Heart right ventricle (tissue), 16 donors: ENCODE data around the gene RNU7-1. TPM values are rescaled to one million over a fixed set of nuclear protein-coding genes. Genes with fewer than 3 reads are reported as not detected.

Experiments
- ATAC-seq, 8 donors: fragments of 200-7000 bp; cut with Tn5 transposase; one replicate each; pipeline ENCODE4 v1.9.1; 2020; ENCODE audit warnings: mild to moderate bottlenecking in 8 of 8, moderate library complexity in 8 of 8, moderate number of reproducible peaks in 1 of 8
- DNase-seq, 2 donors: peaks; one replicate each; pipeline ENCODE4 v3.0.0-alpha.2; 2020
- H3K27ac ChIP-seq, 10 donors: fragments of 200-600 bp; sonication (generic) in 2 of 10; one replicate each; pipeline versions ENCODE4 v1.5.0 to v1.8.0; 2020 to 2022; ENCODE audit warnings: mild to moderate bottlenecking in 3 of 10
- H3K27me3 ChIP-seq, 7 donors: fragments of 200-600 bp; one replicate each; pipeline ENCODE4 v1.8.0; 2021 to 2022; ENCODE audit warnings: mild to moderate bottlenecking in 2 of 7
- H3K36me3 ChIP-seq, 9 donors: fragments of 200-600 bp; sonication (generic) in 1 of 9; one replicate each; pipeline versions ENCODE4 v1.5.0 to v1.8.0; 2020 to 2022; ENCODE audit warnings: mild to moderate bottlenecking in 2 of 9
- H3K4me1 ChIP-seq, 9 donors: fragments of 200-600 bp; sonication (generic) in 1 of 9; one replicate each; pipeline versions ENCODE4 v1.5.0 to v1.8.0; 2020 to 2022; ENCODE audit warnings: mild to moderate bottlenecking in 4 of 9
- H3K4me3 ChIP-seq, 10 donors: fragments of 200-600 bp; sonication (generic) in 2 of 10; one replicate each; pipeline versions ENCODE4 v1.5.0 to v1.8.0; 2020 to 2022; ENCODE audit warnings: mild to moderate bottlenecking in 7 of 10, moderate library complexity in 2 of 10
- H3K9me3 ChIP-seq, 11 donors: fragments of 200-600 bp in 10 of 11; sonication (generic) in 2 of 11; one replicate each; pipeline versions ENCODE4 v1.5.0 to v1.8.0; 2013 to 2022; ENCODE audit warnings: mild to moderate bottlenecking in 2 of 11, control low read depth in 1 of 11, moderate library complexity in 1 of 11
- WGBS, 2 donors: extraction: QIAGEN DNeasy Blood & Tissue Kit; methylation state at CpG; one replicate each; pipeline ENCODE4 v1.1.7; 2013; ENCODE audit warnings: inconsistent platforms in 1 of 2; 5-methylcytosine and 5-hydroxymethylcytosine counted together
- intact Hi-C, 10 donors: fragments of 100-400 bp; cut with DNase I; formaldehyde crosslinking; loops; one replicate each; pipeline versions ENCODE4 v1.11.1 to v1.14.2; 2022
- polyA plus RNA-seq, 2 donors: library from polyadenylated mRNA; stranded (reverse); fragments of 200-250 nt; gene quantifications; one replicate each; pipeline ENCODE4 v1.2.3, GENCODE V29; 2013
- total RNA-seq, 10 donors: library from RNA; stranded (reverse); fragmentation: NEBNext Ultra II Directional in 3 of 10; extraction: Animal tissue kit (Norgen Biotek cat#: 25700) in 3 of 10; gene quantifications; one replicate each; pipeline versions ENCODE4 v1.2.1 to v1.2.4, GENCODE V29; 2021 to 2023
- TF ChIP-seq, protein P1 (sequence below), 9 donors: fragments of 200-600 bp; sonication (generic) in 2 of 9; IDR thresholded peaks; one replicate each; pipeline versions ENCODE4 v1.5.0 to v1.8.0; 2021 to 2022; ENCODE audit warnings: antibody characterized with exemption in 9 of 9, mild to moderate bottlenecking in 5 of 9, moderate library complexity in 1 of 9
- donor health status: Arrhythmogenic right ventricular cardiomyopathy.
- donor health status: ischemic (EF 13 %, LVEDD 7.1; RV severe dilation, severe dysfunction).
- donor health status: healthy with polysubstance abuse.
- donor health status: DM: no; HTN: yes; CAD: no.
- donor health status: DM: no; HTN: no; CAD: no.
- donor health status: ischemic (EF 25% LVEDD 6.9; RV normal size, moderate dysfunction).
- donor health status: ischemic (EF 25% LVEDD 5.7; RV mildly dilated, moderate dysfunction).
- donor health status: healthy.
- donor health status: DM: yes; HTN: yes; CAD: no.
- donor health status: Ischemic cardiomyopathy.
- donor health status: ischemic (EF 35%, LVEDD 5.7; RV mildly dilated, moderate dysfunction).
- donor health status: nonischemic (EF 11% LVEDD 7.7; RV severe dilation, severe dysfunction).
- donor health status: DM: yes; HTN: yes; CAD: no.
- donor health status: PGD.
- donor health status: ischemic (EF 29% LVEDD 5.4; RV normal size, mild dysfunction).
- donor health status: nonischemic (EF 23%, LVEDD 6.1; RV moderate dilation, normal function).

The RNU7-1 gene
- total and polyA plus RNA-seq, 12 donors = not detected

DNA sequence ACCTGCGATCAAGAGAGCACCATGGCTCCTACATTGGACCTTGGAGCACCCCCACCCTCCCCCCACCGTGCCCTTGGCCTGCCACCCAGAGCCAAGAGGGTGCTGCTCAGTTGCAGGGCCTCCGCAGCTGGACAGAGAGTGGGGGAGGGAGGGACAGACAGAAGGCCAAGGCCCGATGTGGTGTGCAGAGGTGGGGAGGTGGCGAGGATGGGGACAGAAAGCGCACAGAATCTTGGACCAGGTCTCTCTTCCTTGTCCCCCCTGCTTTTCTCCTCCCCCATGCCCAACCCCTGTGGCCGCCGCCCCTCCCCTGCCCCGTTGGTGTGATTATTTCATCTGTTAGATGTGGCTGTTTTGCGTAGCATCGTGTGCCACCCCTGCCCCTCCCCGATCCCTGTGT is 1.8 kb upstream of the RNU7-1 start:
- H3K4me1 ChIP-seq = peaks cover 26 to 74% (median 63%) of the 10 kb centered on the region in 9 donors
- peaks cover 0 to 49% (median 11%) of the 10 kb centered on the region in 9 donors for H3K36me3 ChIP-seq
- H3K9me3 ChIP-seq = no peaks in the 10 kb centered on the region
- ATAC-seq = no peak
- 78 to 84% methylated on average over 10 to 12 of the region's 12 CpGs for WGBS, 2 donors
- H3K27ac ChIP-seq = peak overlapping the region in 4 of 10 donors; percentile 13 to 99 (median 41)
- TF ChIP-seq, protein P1, sequence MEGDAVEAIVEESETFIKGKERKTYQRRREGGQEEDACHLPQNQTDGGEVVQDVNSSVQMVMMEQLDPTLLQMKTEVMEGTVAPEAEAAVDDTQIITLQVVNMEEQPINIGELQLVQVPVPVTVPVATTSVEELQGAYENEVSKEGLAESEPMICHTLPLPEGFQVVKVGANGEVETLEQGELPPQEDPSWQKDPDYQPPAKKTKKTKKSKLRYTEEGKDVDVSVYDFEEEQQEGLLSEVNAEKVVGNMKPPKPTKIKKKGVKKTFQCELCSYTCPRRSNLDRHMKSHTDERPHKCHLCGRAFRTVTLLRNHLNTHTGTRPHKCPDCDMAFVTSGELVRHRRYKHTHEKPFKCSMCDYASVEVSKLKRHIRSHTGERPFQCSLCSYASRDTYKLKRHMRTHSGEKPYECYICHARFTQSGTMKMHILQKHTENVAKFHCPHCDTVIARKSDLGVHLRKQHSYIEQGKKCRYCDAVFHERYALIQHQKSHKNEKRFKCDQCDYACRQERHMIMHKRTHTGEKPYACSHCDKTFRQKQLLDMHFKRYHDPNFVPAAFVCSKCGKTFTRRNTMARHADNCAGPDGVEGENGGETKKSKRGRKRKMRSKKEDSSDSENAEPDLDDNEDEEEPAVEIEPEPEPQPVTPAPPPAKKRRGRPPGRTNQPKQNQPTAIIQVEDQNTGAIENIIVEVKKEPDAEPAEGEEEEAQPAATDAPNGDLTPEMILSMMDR (IDR thresholded peaks at IDR 0.05) = no peak
- no peak overlapping the region for H3K4me3 ChIP-seq
- no peaks in the 10 kb centered on the region for H3K27me3 ChIP-seq
- intact Hi-C loops = loop anchor here in 6 of 10 donors (5.0 to 10.0 kb wide), 6 partner anchors 77 to 173 kb away; partner anchors contain the start of genes C1R (in 3 of the 6), C1RL (in 1 of the 6) and TPI1 (in 1 of the 6)
- no peak for DNase-seq

DNA sequence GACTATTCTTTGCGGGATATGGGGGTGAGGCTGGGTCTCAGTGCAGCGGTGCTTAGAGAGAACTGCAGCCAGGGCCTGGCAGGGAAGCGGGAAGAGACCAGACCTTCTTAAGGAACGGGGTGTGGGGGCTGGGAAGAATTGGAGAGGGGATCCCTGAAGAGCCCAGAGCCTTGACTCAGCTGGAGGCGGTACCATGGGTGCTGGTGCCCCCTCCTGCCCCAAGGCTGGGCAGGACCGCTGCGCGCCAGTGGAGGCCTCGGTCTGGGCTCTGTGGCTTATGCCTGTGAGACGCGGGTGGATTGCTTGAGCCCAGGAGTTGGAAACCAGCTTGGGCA is 1.3 kb upstream of the RNU7-1 start:
- Histone ChIP-seq H3K4me1 (peaks cover 26 to 71% (median 58%) of the 10 kb centered on the region in 9 donors), H3K9me3 (no peaks in the 10 kb centered on the region), H3K27ac (peak overlapping the region in 8 of 10 donors; percentile 92 to 99 (median 98)), H3K36me3 (peaks cover 0 to 54% (median 11%) of the 10 kb centered on the region in 9 donors), H3K4me3 (no peak overlapping the region), H3K27me3 (no peaks in the 10 kb centered on the region)
- intact Hi-C loops = loop anchor here in 6 of 10 donors (5.0 to 10.0 kb wide), 6 partner anchors 77 to 173 kb away; partner anchors contain the start of genes C1R (in 3 of the 6), C1RL (in 1 of the 6) and TPI1 (in 1 of the 6)
- DNase-seq (peak in 1 of 2 donors; percentile 18), ATAC-seq (no peak)
- 88% methylated on average over 11 of the region's 11 CpGs for WGBS, 2 donors
- TF ChIP-seq, protein P1 (IDR thresholded peaks at IDR 0.05) = no peak

DNA sequence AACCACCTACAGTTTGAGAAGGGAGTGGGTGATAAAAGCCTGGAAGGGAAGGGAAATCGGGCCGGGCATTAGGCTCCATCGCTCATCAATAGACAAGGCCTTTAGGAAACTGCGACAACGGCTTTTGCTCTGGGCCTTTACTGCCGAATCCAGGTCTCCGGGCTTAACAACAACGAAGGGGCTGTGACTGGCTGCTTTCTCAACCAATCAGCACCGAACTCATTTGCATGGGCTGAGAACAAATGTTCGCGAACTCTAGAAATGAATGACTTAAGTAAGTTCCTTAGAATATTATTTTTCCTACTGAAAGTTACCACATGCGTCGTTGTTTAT is 261 bp upstream of the RNU7-1 start:
- WGBS, 2 donors = 1 to 2% methylated on average over 13 of the region's 13 CpGs
- H3K4me3 ChIP-seq = peak overlapping the region; percentile 56 to 96 (median 78)
- peak; percentile 41 to 78 (median 68) for ATAC-seq
- H3K9me3 ChIP-seq = no peaks in the 10 kb centered on the region
- H3K4me1 ChIP-seq = peaks cover 24 to 70% (median 52%) of the 10 kb centered on the region in 9 donors
- TF ChIP-seq, protein P1 (IDR thresholded peaks at IDR 0.05) = no peak
- H3K36me3 ChIP-seq = peaks cover 0 to 56% (median 11%) of the 10 kb centered on the region in 9 donors
- peak in 1 of 2 donors; percentile 92 for DNase-seq
- intact Hi-C loops = loop anchor here in 6 of 10 donors (1.0 to 10.0 kb wide), 8 partner anchors 18 to 171 kb away; partner anchors contain the start of genes C1R (in 3 of the 6), C1RL (in 1 of the 6), EMG1 (in 1 of the 6) and PHB2 (in 1 of the 6)
- H3K27me3 ChIP-seq = no peaks in the 10 kb centered on the region
- peak overlapping the region; percentile 84 to 99 (median 96) for H3K27ac ChIP-seq

DNA sequence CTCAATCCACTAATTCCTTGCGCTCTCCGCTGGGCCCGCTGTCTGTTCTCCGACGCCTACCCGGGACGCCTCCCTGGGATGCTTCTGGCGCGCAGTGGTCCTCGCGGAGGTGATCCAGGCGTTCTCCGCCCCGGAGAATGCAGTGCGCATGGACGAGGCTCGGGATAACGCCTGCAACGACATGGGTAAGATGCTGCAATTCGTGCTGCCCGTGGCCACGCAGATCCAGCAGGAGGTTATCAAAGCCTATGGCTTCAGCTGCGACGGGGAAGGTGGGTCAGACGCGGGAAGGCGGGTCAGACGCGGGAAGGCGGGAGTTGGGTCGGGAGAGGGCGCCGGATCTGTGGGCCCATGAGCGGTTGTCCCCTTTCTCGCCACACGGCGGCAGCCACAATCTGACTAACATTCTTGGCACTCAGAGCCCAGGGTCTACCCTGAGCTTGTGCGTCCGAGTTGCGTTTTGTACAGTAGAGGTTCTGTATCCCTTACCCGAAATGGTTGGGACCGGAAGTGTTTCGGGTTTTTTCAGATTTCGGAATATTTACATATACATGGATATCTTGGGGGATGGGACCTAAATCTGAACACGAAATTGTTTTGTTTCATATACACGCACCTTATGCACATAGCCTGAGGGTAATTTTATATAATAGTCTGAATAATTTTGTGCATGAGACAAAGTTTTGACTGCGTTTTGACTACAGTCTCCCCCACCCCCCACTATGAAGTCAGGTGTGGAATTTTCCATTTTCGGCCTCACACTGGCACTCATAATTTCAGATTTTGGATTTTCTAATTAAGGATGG is 968 bp downstream of the RNU7-1 start:
- H3K9me3 ChIP-seq = no peaks in the 10 kb centered on the region
- peaks cover 0 to 53% (median 11%) of the 10 kb centered on the region in 9 donors for H3K36me3 ChIP-seq
- peak; percentile 69 to 86 (median 79) for ATAC-seq
- 3 to 4% methylated on average over 48 of the region's 48 CpGs for WGBS, 2 donors
- H3K27me3 ChIP-seq = no peaks in the 10 kb centered on the region
- H3K4me1 ChIP-seq = peaks cover 18 to 73% (median 43%) of the 10 kb centered on the region in 9 donors
- intact Hi-C loops = loop anchor here in 9 of 10 donors (1.0 to 10.0 kb wide), 15 partner anchors 16 to 170 kb away; partner anchors contain the start of genes C1R (in 4 of the 9), C1RL (in 1 of the 9), LPCAT3 (in 1 of the 9) and TPI1 (in 1 of the 9)
- H3K4me3 ChIP-seq = peak overlapping the region; percentile 56 to 96 (median 78)
- H3K27ac ChIP-seq = peak overlapping the region; percentile 84 to 99 (median 96)
- peak; percentile 94 to 95 for DNase-seq
- TF ChIP-seq, protein P1 (IDR thresholded peaks at IDR 0.05) = peak; percentile 68 to 97 (median 84)
